Hepatocyte (in vitro differentiated cells): ENCODE data around the gene PRSS33. TPM values are rescaled to one million over a fixed set of nuclear protein-coding genes. Genes with fewer than 3 reads are reported as not detected.

ENCODE experiments used
- DNase-seq: peaks from one replicate; pipeline ENCODE4 v3.0.0-alpha.2; 2016; ENCODE audit warnings: low spot score
- H2AFZ ChIP-seq: fragments of 200-600 bp; sonication (generic); 2 replicates; pipeline ENCODE4 v1.6.0; 2016; ENCODE audit warnings: antibody characterized with exemption, mild to moderate bottlenecking
- H3K27ac ChIP-seq: fragments of 200-600 bp; sonication (generic); 2 replicates; pipeline ENCODE4 v1.5.1; 2016; ENCODE audit warnings: mild to moderate bottlenecking
- H3K27me3 ChIP-seq: fragments of 200-600 bp; sonication (generic); 2 replicates; pipeline ENCODE4 v1.6.1; 2016
- H3K36me3 ChIP-seq: fragments of 200-600 bp; sonication (generic); replicated peaks from 2 replicates; pipeline ENCODE4 v1.5.1; 2016; ENCODE audit warnings: low read depth; ENCODE audit not compliant: insufficient read depth
- H3K4me1 ChIP-seq: fragments of 200-600 bp; sonication (generic); 2 replicates; pipeline ENCODE4 v1.5.1; 2016; ENCODE audit warnings: mild to moderate bottlenecking, moderate library complexity; ENCODE audit not compliant: insufficient read depth
- H3K4me2 ChIP-seq: fragments of 200-600 bp; sonication (generic); 2 replicates; pipeline ENCODE4 v1.6.0; 2016
- H3K4me3 ChIP-seq: fragments of 200-600 bp; sonication (generic); 2 replicates; pipeline ENCODE4 v1.5.1; 2016; ENCODE audit warnings: mild to moderate bottlenecking
- H3K79me2 ChIP-seq: fragments of 200-600 bp; sonication (generic); 2 replicates; pipeline ENCODE4 v1.6.0; 2017; ENCODE audit warnings: mild to moderate bottlenecking
- H3K9me2 ChIP-seq: fragments of 200-600 bp; sonication (generic); replicated peaks from 2 replicates; pipeline ENCODE4 v1.6.0; 2017; ENCODE audit warnings: mild to moderate bottlenecking; ENCODE audit not compliant: insufficient read depth
- H3K9me3 ChIP-seq: fragments of 200-600 bp; sonication (generic); 2 replicates; pipeline ENCODE4 v1.5.1; 2016; ENCODE audit warnings: low read depth, mild to moderate bottlenecking
- H4K20me1 ChIP-seq: fragments of 200-600 bp; sonication (generic); 2 replicates; pipeline ENCODE4 v1.6.0; 2016; ENCODE audit warnings: mild to moderate bottlenecking; ENCODE audit not compliant: insufficient read depth, poor library complexity, severe bottlenecking
- EZH2 ChIP-seq: fragments of 200-600 bp; sonication (generic); IDR thresholded peaks from 2 replicates; pipeline ENCODE4 v1.6.1; 2016; ENCODE audit warnings: antibody characterized with exemption, mild to moderate bottlenecking, borderline replicate concordance
- EZH2phosphoT487 ChIP-seq: fragments of 200-600 bp; sonication (generic); IDR thresholded peaks from one replicate; pipeline ENCODE4 v1.6.1; 2018; ENCODE audit warnings: antibody characterized with exemption, mild to moderate bottlenecking, low read depth, moderate library complexity; ENCODE audit not compliant: unreplicated experiment, severe bottlenecking
- WGBS: methylation state at CpG from one replicate; pipeline ENCODE4 v1.1.6; 2016; ENCODE audit warnings: low lambda C conversion rate; ENCODE audit errors: missing lambda C conversion rate; 5-methylcytosine and 5-hydroxymethylcytosine counted together
- polyA plus RNA-seq: library from polyadenylated mRNA; unstranded; fragments of >200 nt; fragmentation: Nextera tagmentation; extraction: Ambion mirVana; gene quantifications from 2 replicates; pipeline ENCODE4 v1.2.1, GENCODE V29; 2016
- total RNA-seq: library from RNA; depleted of rRNA; stranded (reverse); fragments of >200 nt; gene quantifications from 2 replicates; pipeline ENCODE4 v1.2.3, GENCODE V29; 2014
- TF ChIP-seq, protein P1 (sequence below): fragments of 200-600 bp; sonication (generic); IDR thresholded peaks from 2 replicates; pipeline ENCODE4 v1.5.1; 2016; ENCODE audit warnings: antibody characterized with exemption, mild to moderate bottlenecking; ENCODE audit not compliant: poor library complexity

Gene PRSS33
- total and polyA plus RNA-seq, 2 experiments from 2014 or later: not detected

DNA sequence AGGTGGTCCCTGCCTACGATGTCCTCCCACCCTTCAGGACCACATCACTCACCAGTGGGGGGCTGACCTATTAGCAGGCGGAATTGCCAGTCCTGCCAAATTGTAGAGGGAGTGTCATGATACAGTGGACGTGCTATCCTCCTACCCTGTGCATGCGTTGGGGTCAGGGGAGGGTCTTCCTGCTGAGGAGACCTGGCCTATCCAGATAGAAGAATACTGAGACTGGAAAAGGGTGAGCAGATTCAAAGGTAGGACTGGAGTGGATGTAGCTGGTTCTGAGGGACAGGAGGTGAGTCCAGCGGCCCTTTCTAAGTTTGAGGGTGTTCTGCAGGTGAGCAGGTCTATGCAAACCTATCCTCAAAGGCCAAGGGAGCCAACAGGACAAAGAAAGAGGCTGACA is 18.9 kb upstream of the PRSS33 start:
- H3K9me3 ChIP-seq: no peaks in the 10 kb centered on the region
- no peak overlapping the region for H2AFZ ChIP-seq
- no peaks in the 10 kb centered on the region for H4K20me1 ChIP-seq
- H3K36me3 ChIP-seq: no peaks in the 10 kb centered on the region
- no peak for DNase-seq
- no peaks in the 10 kb centered on the region for H3K4me1 ChIP-seq
- WGBS: 86% methylated on average over 5 of the region's 5 CpGs
- H3K27me3 ChIP-seq: no peaks in the 10 kb centered on the region
- no peak overlapping the region for H3K4me2 ChIP-seq
- no peak overlapping the region for H3K4me3 ChIP-seq
- no peaks in the 10 kb centered on the region for H3K9me2 ChIP-seq
- TF ChIP-seq EZH2: no peak
- no peak for TF ChIP-seq EZH2phosphoT487
- TF ChIP-seq, protein P1, sequence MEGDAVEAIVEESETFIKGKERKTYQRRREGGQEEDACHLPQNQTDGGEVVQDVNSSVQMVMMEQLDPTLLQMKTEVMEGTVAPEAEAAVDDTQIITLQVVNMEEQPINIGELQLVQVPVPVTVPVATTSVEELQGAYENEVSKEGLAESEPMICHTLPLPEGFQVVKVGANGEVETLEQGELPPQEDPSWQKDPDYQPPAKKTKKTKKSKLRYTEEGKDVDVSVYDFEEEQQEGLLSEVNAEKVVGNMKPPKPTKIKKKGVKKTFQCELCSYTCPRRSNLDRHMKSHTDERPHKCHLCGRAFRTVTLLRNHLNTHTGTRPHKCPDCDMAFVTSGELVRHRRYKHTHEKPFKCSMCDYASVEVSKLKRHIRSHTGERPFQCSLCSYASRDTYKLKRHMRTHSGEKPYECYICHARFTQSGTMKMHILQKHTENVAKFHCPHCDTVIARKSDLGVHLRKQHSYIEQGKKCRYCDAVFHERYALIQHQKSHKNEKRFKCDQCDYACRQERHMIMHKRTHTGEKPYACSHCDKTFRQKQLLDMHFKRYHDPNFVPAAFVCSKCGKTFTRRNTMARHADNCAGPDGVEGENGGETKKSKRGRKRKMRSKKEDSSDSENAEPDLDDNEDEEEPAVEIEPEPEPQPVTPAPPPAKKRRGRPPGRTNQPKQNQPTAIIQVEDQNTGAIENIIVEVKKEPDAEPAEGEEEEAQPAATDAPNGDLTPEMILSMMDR: no peak
- no peak overlapping the region for H3K27ac ChIP-seq
- H3K79me2 ChIP-seq: no peaks in the 10 kb centered on the region

- no peak for DNase-seq
- no peaks in the 10 kb centered on the region for H3K9me3 ChIP-seq
- H3K27me3 ChIP-seq: no peaks in the 10 kb centered on the region
- H2AFZ ChIP-seq: no peak overlapping the region
- H3K79me2 ChIP-seq: no peaks in the 10 kb centered on the region
- no peaks in the 10 kb centered on the region for H3K9me2 ChIP-seq
- no peak overlapping the region for H3K4me2 ChIP-seq
- WGBS: 94% methylated on average over 4 of the region's 4 CpGs
- H3K36me3 ChIP-seq: no peaks in the 10 kb centered on the region
- no peak for TF ChIP-seq EZH2
- no peak for TF ChIP-seq EZH2phosphoT487
- TF ChIP-seq, protein P1: no peak
- H3K27ac ChIP-seq: no peak overlapping the region
- H3K4me3 ChIP-seq: no peak overlapping the region
- H3K4me1 ChIP-seq: no peaks in the 10 kb centered on the region
- no peaks in the 10 kb centered on the region for H4K20me1 ChIP-seq
These were observed 17.4 kb upstream of the PRSS33 start for GRCh38 chr16:2804728-2805127.

DNA sequence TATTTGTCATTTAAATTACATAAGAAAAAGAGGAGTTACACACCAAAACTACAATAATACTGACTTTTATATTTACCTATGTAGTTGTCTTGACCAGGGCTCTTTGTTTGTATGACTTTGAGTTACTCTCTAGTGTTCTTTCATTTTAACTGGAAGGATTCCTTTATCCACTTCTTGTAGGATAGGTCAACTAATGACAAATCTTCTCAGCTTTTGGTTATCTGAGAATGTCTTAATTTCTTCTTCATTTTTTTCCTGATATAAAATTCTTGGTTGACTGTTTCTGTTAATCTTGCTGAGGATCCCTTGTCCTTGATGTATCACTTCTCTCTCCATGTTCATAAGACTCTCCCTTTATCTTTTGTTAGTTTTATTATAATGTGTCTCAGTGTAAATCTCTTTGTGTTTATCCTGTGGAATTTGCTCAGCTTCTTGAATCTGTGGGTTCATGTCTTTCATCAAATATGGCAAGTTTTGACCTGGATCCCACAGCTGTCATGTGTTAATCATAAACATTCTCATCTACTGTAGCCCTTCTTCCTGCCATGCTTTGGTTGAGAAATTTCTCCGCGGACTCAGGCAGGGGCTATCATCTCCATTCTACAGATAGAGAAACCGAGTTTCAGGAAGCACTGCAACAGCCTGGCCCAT is 16.3 kb upstream of the PRSS33 start:
- Histone ChIP-seq H2AFZ (no peak overlapping the region), H3K36me3 (no peaks in the 10 kb centered on the region), H3K27me3 (no peaks in the 10 kb centered on the region), H3K27ac (no peak overlapping the region), H4K20me1 (no peaks in the 10 kb centered on the region), H3K9me2 (no peaks in the 10 kb centered on the region), H3K79me2 (no peaks in the 10 kb centered on the region), H3K9me3 (no peaks in the 10 kb centered on the region), H3K4me3 (no peak overlapping the region), H3K4me1 (peaks cover 9% of the 10 kb centered on the region), H3K4me2 (no peak overlapping the region)
- TF ChIP-seq EZH2phosphoT487 (no peak), EZH2 (no peak)
- TF ChIP-seq, protein P1: no peak
- WGBS: 84% methylated on average over 3 of the region's 3 CpGs
- DNase-seq: no peak
